GM23248 (cell line): ENCODE measurements around the gene RPN2. TPM values are rescaled to one million over a fixed set of nuclear protein-coding genes. Genes with fewer than 3 reads are reported as not detected.

ENCODE experiments used
- DNase-seq: peaks from one replicate; pipeline ENCODE4 v3.0.0-alpha.2; 2015
- H2AFZ ChIP-seq: fragments of 200-600 bp; sonication (generic); 2 replicates; pipeline ENCODE4 v1.6.1; 2016; ENCODE audit warnings: antibody characterized with exemption
- H3F3A ChIP-seq: fragments of 200-600 bp; sonication (generic); 2 replicates; pipeline ENCODE4 v1.6.1; 2016; ENCODE audit warnings: mild to moderate bottlenecking, antibody characterized with exemption, mixed run types; ENCODE audit not compliant: insufficient read depth
- H3K27ac ChIP-seq: fragments of 200-600 bp; sonication (generic); 2 replicates; pipeline ENCODE4 v1.5.1; 2016; ENCODE audit warnings: mild to moderate bottlenecking
- H3K27me3 ChIP-seq: fragments of 200-600 bp; sonication (generic); replicated peaks from 2 replicates; pipeline ENCODE4 v1.6.1; 2016; ENCODE audit warnings: mild to moderate bottlenecking; ENCODE audit not compliant: insufficient read depth
- H3K36me3 ChIP-seq: fragments of 200-600 bp; sonication (generic); 2 replicates; pipeline ENCODE4 v1.6.1; 2016; ENCODE audit warnings: low read depth, mild to moderate bottlenecking
- H3K4me1 ChIP-seq: fragments of 200-600 bp; sonication (generic); 2 replicates; pipeline ENCODE4 v1.6.1; 2016; ENCODE audit warnings: mild to moderate bottlenecking; ENCODE audit not compliant: insufficient read depth
- H3K4me2 ChIP-seq: fragments of 200-600 bp; sonication (generic); one replicate; pipeline ENCODE4 v1.6.1; 2016; ENCODE audit warnings: mild to moderate bottlenecking; ENCODE audit not compliant: unreplicated experiment
- H3K4me3 ChIP-seq: fragments of 200-600 bp; sonication (generic); 2 replicates; pipeline ENCODE4 v1.5.1; 2016; ENCODE audit warnings: mild to moderate bottlenecking
- H3K79me2 ChIP-seq: fragments of 200-600 bp; sonication (generic); 2 replicates; pipeline ENCODE4 v1.6.1; 2016; ENCODE audit warnings: mild to moderate bottlenecking; ENCODE audit not compliant: insufficient read depth
- H3K9ac ChIP-seq: fragments of 200-600 bp; sonication (generic); 2 replicates; pipeline ENCODE4 v1.6.1; 2016; ENCODE audit warnings: mild to moderate bottlenecking
- H3K9me2 ChIP-seq: fragments of 200-600 bp; sonication (generic); 2 replicates; pipeline ENCODE4 v1.6.1; 2016; ENCODE audit warnings: mixed run types, mild to moderate bottlenecking, moderate library complexity; ENCODE audit not compliant: insufficient read depth
- H3K9me3 ChIP-seq: fragments of 200-600 bp; sonication (generic); one replicate; pipeline ENCODE4 v1.6.1; 2017; ENCODE audit warnings: low read depth
- H4K20me1 ChIP-seq: fragments of 200-600 bp; sonication (generic); 2 replicates; pipeline ENCODE4 v1.6.0; 2016; ENCODE audit not compliant: insufficient read depth
- EZH2 ChIP-seq: fragments of 200-600 bp; sonication (generic); IDR thresholded peaks from 2 replicates; pipeline ENCODE4 v1.6.1; 2018; ENCODE audit warnings: antibody characterized with exemption, mild to moderate bottlenecking; ENCODE audit not compliant: insufficient read depth, poor library complexity, severe bottlenecking
- EZH2phosphoT487 ChIP-seq: fragments of 200-600 bp; sonication (generic); IDR thresholded peaks from 2 replicates; pipeline ENCODE4 v1.6.1; 2018; ENCODE audit warnings: antibody characterized with exemption, moderate library complexity, mild to moderate bottlenecking, low read depth; ENCODE audit not compliant: insufficient read depth
- WGBS, 2 experiments: methylation state at CpG; one replicate each; pipeline ENCODE4 v1.1.6; 2015 to 2017; ENCODE audit warnings: low lambda C conversion rate in 2 of 2, low coverage in 1 of 2; ENCODE audit errors: missing lambda C conversion rate in 2 of 2; 5-methylcytosine and 5-hydroxymethylcytosine counted together
- in situ Hi-C: fragments of 300-500 bp; cut with MboI; formaldehyde crosslinking; loops from 2 replicates; pipeline ENCODE4 v1.15.0; 2020
- polyA plus RNA-seq: library from polyadenylated mRNA; unstranded; fragments of >200 nt; fragmentation: Nextera tagmentation; extraction: Ambion mirVana; gene quantifications from 2 replicates; pipeline ENCODE4 v1.2.1, GENCODE V29; 2016
- total RNA-seq: library from RNA; depleted of rRNA; stranded (reverse); fragments of >200 nt; shearing (Covaris generic); gene quantifications from 2 replicates; pipeline ENCODE4 v1.2.3, GENCODE V29; 2014

The RPN2 gene
- total and polyA plus RNA-seq, 2 experiments from 2014 or later: 368 to 379 TPM

- no peaks in the 10 kb centered on the region for H4K20me1 ChIP-seq
- no peak overlapping the region for H2AFZ ChIP-seq
- peaks cover 26% of the 10 kb centered on the region; the same call in 1 of the 2 replicates for H3K36me3 ChIP-seq
- no peak overlapping the region for H3K4me2 ChIP-seq
- no peaks in the 10 kb centered on the region for H3K9me3 ChIP-seq
- H3F3A ChIP-seq: no peaks in the 10 kb centered on the region
- no peaks in the 10 kb centered on the region for H3K27me3 ChIP-seq
- WGBS, 2 experiments: 86 to 87% methylated on average over 24 to 25 of the region's 25 CpGs
- no peak for TF ChIP-seq EZH2phosphoT487
- no peak for TF ChIP-seq EZH2
- H3K27ac ChIP-seq: no peak overlapping the region
- in situ Hi-C loops: no loop called here
- no peaks in the 10 kb centered on the region for H3K4me1 ChIP-seq
- DNase-seq: no peak
- H3K9ac ChIP-seq: no peak overlapping the region
- no peaks in the 10 kb centered on the region for H3K9me2 ChIP-seq
- no peak overlapping the region for H3K4me3 ChIP-seq
- H3K79me2 ChIP-seq: no peaks in the 10 kb centered on the region
Observed at GRCh38 chr20:37245216-37246150, 66.4 kb downstream of the RPN2 start.

- no peaks in the 10 kb centered on the region for H3K79me2 ChIP-seq
Observed at GRCh38 chr20:37246736-37247135, 67.6 kb downstream of the RPN2 start.

GRCh38 chr20:37247547-37247946 is 68.4 kb downstream of the RPN2 start:
- DNase-seq: no peak
- peaks cover 6% of the 10 kb centered on the region; the same call in 1 of the 2 replicates for H3K36me3 ChIP-seq
- H4K20me1 ChIP-seq: no peaks in the 10 kb centered on the region
- H3K4me1 ChIP-seq: no peaks in the 10 kb centered on the region
- no peaks in the 10 kb centered on the region for H3K27me3 ChIP-seq
- no peak overlapping the region for H3K27ac ChIP-seq
- no peaks in the 10 kb centered on the region for H3K9me2 ChIP-seq
- in situ Hi-C loops: no loop called here
- no peak overlapping the region for H3K4me2 ChIP-seq
- no peaks in the 10 kb centered on the region for H3F3A ChIP-seq
- no peaks in the 10 kb centered on the region for H3K79me2 ChIP-seq
- no peak overlapping the region for H3K9ac ChIP-seq
- no peak overlapping the region for H2AFZ ChIP-seq
- WGBS, 2 experiments: 29 to 35% methylated on average over 1 of the region's 1 CpG
- TF ChIP-seq EZH2: no peak
- TF ChIP-seq EZH2phosphoT487: no peak
- no peak overlapping the region for H3K4me3 ChIP-seq
- H3K9me3 ChIP-seq: no peaks in the 10 kb centered on the region

More at GRCh38 chr20:37246736-37247135, 67.6 kb downstream of the RPN2 start:
- Histone ChIP-seq H3K9me2 (no peaks in the 10 kb centered on the region), H3K4me1 (no peaks in the 10 kb centered on the region), H3F3A (no peaks in the 10 kb centered on the region), H3K9ac (no peak overlapping the region), H3K27me3 (no peaks in the 10 kb centered on the region), H3K27ac (no peak overlapping the region), H3K36me3 (peaks cover 14% of the 10 kb centered on the region; the same call in 1 of the 2 replicates), H3K4me3 (no peak overlapping the region), H4K20me1 (no peaks in the 10 kb centered on the region), H2AFZ (no peak overlapping the region), H3K4me2 (no peak overlapping the region), H3K9me3 (no peaks in the 10 kb centered on the region)
- TF ChIP-seq EZH2phosphoT487 (no peak), EZH2 (no peak)
- WGBS, 2 experiments: 75 to 77% methylated on average over 5 of the region's 5 CpGs
- no peak for DNase-seq
- in situ Hi-C loops: no loop called here

- H3K4me3 ChIP-seq: no peak overlapping the region
- no peak overlapping the region for H3K9ac ChIP-seq
- WGBS, 2 experiments: 93 to 100% methylated on average over 2 of the region's 2 CpGs
- no peaks in the 10 kb centered on the region for H3K27me3 ChIP-seq
- no peaks in the 10 kb centered on the region for H3K4me1 ChIP-seq
- H3K9me2 ChIP-seq: no peaks in the 10 kb centered on the region
- H3K36me3 ChIP-seq: no peaks in the 10 kb centered on the region
- no peaks in the 10 kb centered on the region for H3K79me2 ChIP-seq
- no peak overlapping the region for H3K27ac ChIP-seq
- H3K4me2 ChIP-seq: no peak overlapping the region
- H4K20me1 ChIP-seq: no peaks in the 10 kb centered on the region
- in situ Hi-C loops: no loop called here
- H2AFZ ChIP-seq: no peak overlapping the region
- H3F3A ChIP-seq: no peaks in the 10 kb centered on the region
- DNase-seq: no peak
- no peaks in the 10 kb centered on the region for H3K9me3 ChIP-seq
- TF ChIP-seq EZH2phosphoT487 (no peak), EZH2 (no peak)
Observed at GRCh38 chr20:37249304-37249703, 70.2 kb downstream of the RPN2 start.
